Measurements from ENCODE around the gene LMAN2L.

The LMAN2L gene

GRCh38 chr2:96760036-96760985 lies 20.4 kb upstream of the LMAN2L start, which contains the start of gene CNNM4:
TSS of gene CNNM4 (plus strand) at chr2:96760902. CDS start at chr2:96761000, 98 bp downstream.
- DNase-seq, result peak; percentile 75

- no peak for DNase-seq
These were observed 19.7 kb upstream of the LMAN2L start for GRCh38 chr2:96759548-96759947.

GRCh38 chr2:96758987-96759386 lies 19.1 kb upstream of the LMAN2L start:
- DNase-seq, result no peak

GRCh38 chr2:96757477-96757860 lies 17.6 kb upstream of the LMAN2L start:
- DNase-seq, result no peak

GRCh38 chr2:96756788-96757476 lies 17.1 kb upstream of the LMAN2L start:
- DNase-seq, result no peak

GRCh38 chr2:96754317-96754716 lies 14.5 kb upstream of the LMAN2L start:
- no peak for DNase-seq

- DNase-seq, result no peak
These were observed 13.9 kb upstream of the LMAN2L start for GRCh38 chr2:96753661-96754282.

GRCh38 chr2:96751800-96752199 lies 11.9 kb upstream of the LMAN2L start:
- DNase-seq, result no peak

GRCh38 chr2:96747061-96747617 lies 7.3 kb upstream of the LMAN2L start:
- DNase-seq, result no peak

GRCh38 chr2:96739076-96739632 lies 710 bp downstream of the LMAN2L start:
- no peak for DNase-seq

- no peak for DNase-seq
These were observed 2.0 kb downstream of the LMAN2L start for GRCh38 chr2:96737831-96738230.

- no peak for DNase-seq
These were observed 2.6 kb downstream of the LMAN2L start for GRCh38 chr2:96737251-96737650.

- DNase-seq, result no peak
These were observed 4.8 kb downstream of the LMAN2L start for GRCh38 chr2:96734880-96735583.

GRCh38 chr2:96733931-96734330 lies 5.9 kb downstream of the LMAN2L start:
- DNase-seq, result no peak

GRCh38 chr2:96730212-96730611 lies 9.7 kb downstream of the LMAN2L start:
- DNase-seq, result no peak

GRCh38 chr2:96729748-96730147 lies 10.1 kb downstream of the LMAN2L start:
- no peak for DNase-seq

- DNase-seq, result no peak
These were observed 12.4 kb downstream of the LMAN2L start for GRCh38 chr2:96727431-96727830.

GRCh38 chr2:96726131-96726530 lies 13.7 kb downstream of the LMAN2L start:
- no peak for DNase-seq

GRCh38 chr2:96716388-96716787 lies 23.5 kb downstream of the LMAN2L start:
- DNase-seq, result no peak

- DNase-seq, result no peak
These were observed 24.2 kb downstream of the LMAN2L start for GRCh38 chr2:96715658-96716057.

GRCh38 chr2:96710985-96711384 lies 28.9 kb downstream of the LMAN2L start:
- DNase-seq, result no peak

All from NCI-H1694 treated with DMSO at 0.1 percent for 48 hours (cell line).